ENCODE results near the gene SMARCB1. TPM values are rescaled to one million over a fixed set of nuclear protein-coding genes. Genes with fewer than 3 reads are reported as not detected.

Gene SMARCB1
- total RNA-seq, 1 donor, result 55.2 TPM

GRCh38 chr22:23823331-23823791, 36.6 kb downstream of the SMARCB1 start:
- no peak for DNase-seq (ENCODE audit: low read depth)
- TF ChIP-seq CTCF (IDR thresholded peaks at IDR 0.05; ENCODE audit: insufficient read depth, low read length), result no peak
- H3K4me3 ChIP-seq (ENCODE audit: low read depth, low read length), result no peak overlapping the region

GRCh38 chr22:23824476-23825245, 37.9 kb downstream of the SMARCB1 start:
- H3K4me3 ChIP-seq (ENCODE audit: low read depth, low read length), result no peak overlapping the region
- no peak for DNase-seq (ENCODE audit: low read depth)
- TF ChIP-seq CTCF (IDR thresholded peaks at IDR 0.05; ENCODE audit: insufficient read depth, low read length), result no peak

GRCh38 chr22:23825246-23825905, 38.6 kb downstream of the SMARCB1 start:
- DNase-seq (ENCODE audit: low read depth), result no peak
- H3K4me3 ChIP-seq (ENCODE audit: low read depth, low read length), result no peak overlapping the region
- TF ChIP-seq CTCF (IDR thresholded peaks at IDR 0.05; ENCODE audit: insufficient read depth, low read length), result no peak

- H3K4me3 ChIP-seq (ENCODE audit: low read depth, low read length), result no peak overlapping the region
- no peak for DNase-seq (ENCODE audit: low read depth)
- no peak for TF ChIP-seq CTCF (IDR thresholded peaks at IDR 0.05; ENCODE audit: insufficient read depth, low read length)
Measured at GRCh38 chr22:23826510-23827350, 40.0 kb downstream of the SMARCB1 start.

GRCh38 chr22:23827351-23827995, 40.7 kb downstream of the SMARCB1 start:
- TF ChIP-seq CTCF (IDR thresholded peaks at IDR 0.05; ENCODE audit: insufficient read depth, low read length), result no peak
- no peak overlapping the region for H3K4me3 ChIP-seq (ENCODE audit: low read depth, low read length)
- no peak for DNase-seq (ENCODE audit: low read depth)
